MCF 10A (cell line): ENCODE data around the gene GABRR3. TPM values are rescaled to one million over a fixed set of nuclear protein-coding genes. Genes with fewer than 3 reads are reported as not detected.

ENCODE experiments used
- BruUV-seq: library from RNA; stranded (reverse); fragments of 400-500 nt; replicated peaks from 2 replicates; lab custom pipeline; 2021; lab: Mats Ljungman, UMichigan
- CTCF ChIA-PET: fragments of 300-600 bp; sonication (Branson Sonifier 250); formaldehyde crosslinking; extraction: SDS; loops from one replicate; lab custom pipeline; 2021; ENCODE audit warnings: antibody characterized with exemption, inconsistent platforms; lab: Yijun Ruan, JAX
- POLR2A ChIA-PET: fragments of 300-600, 350-650 bp; sonication (Branson Sonifier 250); formaldehyde crosslinking; extraction: SDS; loops from one replicate; lab custom pipeline; 2020; ENCODE audit warnings: antibody characterized with exemption, inconsistent platforms; lab: Yijun Ruan, JAX
- DNase-seq: peaks from one replicate; pipeline ENCODE4 v3.0.0-alpha.2; 2018; ENCODE audit not compliant: unreplicated experiment
- H3K27ac Mint-ChIP-seq: one replicate; pipeline ENCODE4 v1.8.0; 2022; ENCODE audit warnings: mild to moderate bottlenecking, low read depth, mixed read lengths; ENCODE audit not compliant: unreplicated experiment
- H3K27me3 Mint-ChIP-seq: one replicate; pipeline ENCODE4 v1.8.0; 2022; ENCODE audit warnings: mixed read lengths; ENCODE audit not compliant: insufficient read depth, unreplicated experiment
- H3K36me3 Mint-ChIP-seq: one replicate; pipeline ENCODE4 v1.8.0; 2022; ENCODE audit warnings: mild to moderate bottlenecking, moderate library complexity, mixed read lengths; ENCODE audit not compliant: insufficient read depth, unreplicated experiment
- H3K4me1 Mint-ChIP-seq: one replicate; pipeline ENCODE4 v1.8.0; 2022; ENCODE audit warnings: mixed read lengths; ENCODE audit not compliant: insufficient read depth, unreplicated experiment
- H3K4me3 Mint-ChIP-seq: one replicate; pipeline ENCODE4 v1.8.0; 2022; ENCODE audit warnings: mild to moderate bottlenecking, moderate library complexity, mixed read lengths; ENCODE audit not compliant: unreplicated experiment
- H3K9me3 Mint-ChIP-seq: one replicate; pipeline ENCODE4 v1.8.0; 2022; ENCODE audit warnings: mixed read lengths; ENCODE audit not compliant: unreplicated experiment
- intact Hi-C: fragments of 100-400 bp; cut with micrococcal nuclease; formaldehyde crosslinking; loops from 2 replicates; pipeline ENCODE4 v1.14.1; 2022
- total RNA-seq: library from RNA; stranded (reverse); gene quantifications from 2 replicates; pipeline ENCODE4 v1.2.3, GENCODE V29; 2022
- TF ChIP-seq, protein P1 (sequence below): fragments of 200-600 bp; IDR thresholded peaks from one replicate; pipeline ENCODE4 v1.8.0; 2022; ENCODE audit warnings: antibody characterized with exemption, mild to moderate bottlenecking; ENCODE audit not compliant: unreplicated experiment

GABRR3 gene
- total RNA-seq, 1 experiment from 2014 or later = not detected

DNA sequence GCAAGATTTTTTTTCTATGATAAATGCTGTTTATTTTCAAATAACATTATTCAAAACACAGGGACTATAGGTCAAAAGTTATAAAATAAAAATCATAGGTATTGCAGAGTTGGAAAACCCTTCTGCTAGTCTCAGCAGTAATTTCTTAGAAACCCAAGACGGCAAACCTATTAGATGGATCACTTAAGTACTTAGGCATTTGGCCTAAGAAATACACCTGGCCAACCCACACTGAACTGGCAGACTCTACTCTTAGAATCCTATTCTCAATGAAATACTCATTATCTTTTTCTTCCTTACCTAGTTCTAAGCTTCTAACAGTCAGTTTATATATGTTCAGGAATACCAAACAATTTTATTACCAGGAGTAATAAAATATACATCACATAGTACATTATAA lies 32.4 kb downstream of the GABRR3 start:
- H3K4me1 Mint-ChIP-seq = no peaks in the 10 kb centered on the region
- no peaks in the 10 kb centered on the region for H3K9me3 Mint-ChIP-seq
- no peak overlapping the region for H3K4me3 Mint-ChIP-seq
- intact Hi-C loops = no loop called here
- no peak for DNase-seq
- CTCF ChIA-PET = interaction anchor here (0.6 to 1.2 kb wide), 3 partner anchors 19 to 210 kb away, joined by 3 to 5 read pairs (median 3); no protein-coding TSS in a partner anchor
- no TSS peak for BruUV-seq
- peaks cover 12% of the 10 kb centered on the region for H3K27me3 Mint-ChIP-seq
- peaks cover 4% of the 10 kb centered on the region for H3K36me3 Mint-ChIP-seq
- POLR2A ChIA-PET = no interaction called here
- TF ChIP-seq, protein P1, sequence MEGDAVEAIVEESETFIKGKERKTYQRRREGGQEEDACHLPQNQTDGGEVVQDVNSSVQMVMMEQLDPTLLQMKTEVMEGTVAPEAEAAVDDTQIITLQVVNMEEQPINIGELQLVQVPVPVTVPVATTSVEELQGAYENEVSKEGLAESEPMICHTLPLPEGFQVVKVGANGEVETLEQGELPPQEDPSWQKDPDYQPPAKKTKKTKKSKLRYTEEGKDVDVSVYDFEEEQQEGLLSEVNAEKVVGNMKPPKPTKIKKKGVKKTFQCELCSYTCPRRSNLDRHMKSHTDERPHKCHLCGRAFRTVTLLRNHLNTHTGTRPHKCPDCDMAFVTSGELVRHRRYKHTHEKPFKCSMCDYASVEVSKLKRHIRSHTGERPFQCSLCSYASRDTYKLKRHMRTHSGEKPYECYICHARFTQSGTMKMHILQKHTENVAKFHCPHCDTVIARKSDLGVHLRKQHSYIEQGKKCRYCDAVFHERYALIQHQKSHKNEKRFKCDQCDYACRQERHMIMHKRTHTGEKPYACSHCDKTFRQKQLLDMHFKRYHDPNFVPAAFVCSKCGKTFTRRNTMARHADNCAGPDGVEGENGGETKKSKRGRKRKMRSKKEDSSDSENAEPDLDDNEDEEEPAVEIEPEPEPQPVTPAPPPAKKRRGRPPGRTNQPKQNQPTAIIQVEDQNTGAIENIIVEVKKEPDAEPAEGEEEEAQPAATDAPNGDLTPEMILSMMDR = no peak
- H3K27ac Mint-ChIP-seq = no peak overlapping the region

DNA sequence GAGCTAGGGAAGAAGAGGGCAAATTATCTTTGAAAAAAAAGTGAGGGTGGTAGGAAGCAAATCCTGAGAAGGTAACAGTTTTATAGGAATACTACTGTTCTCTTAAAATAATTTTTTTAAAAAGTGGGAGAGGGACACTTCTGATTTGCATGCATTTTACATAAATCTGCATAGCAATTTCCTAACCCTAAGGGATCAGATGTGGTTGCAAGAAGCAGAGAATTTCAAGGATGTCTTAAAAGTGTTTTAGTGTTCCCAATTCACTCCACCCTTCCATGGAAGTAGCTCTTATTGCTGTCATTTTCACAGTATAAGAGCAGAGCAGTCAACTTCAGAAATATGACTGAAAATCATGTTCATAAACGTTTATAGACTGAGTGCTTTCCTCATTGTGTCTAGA lies 35.1 kb downstream of the GABRR3 start:
- Mint-ChIP-seq H3K4me3 (no peak overlapping the region), H3K36me3 (peaks cover 4% of the 10 kb centered on the region), H3K4me1 (no peaks in the 10 kb centered on the region), H3K27ac (no peak overlapping the region), H3K27me3 (peaks cover 12% of the 10 kb centered on the region), H3K9me3 (no peaks in the 10 kb centered on the region)
- intact Hi-C loops = no loop called here
- no peak for DNase-seq
- no TSS peak for BruUV-seq
- ChIA-PET CTCF (interaction anchor here (0.9 kb wide), 1 partner anchor 14 kb away, joined by 3 read pairs; no protein-coding TSS in a partner anchor), POLR2A (no interaction called here)
- TF ChIP-seq, protein P1 = no peak

DNA sequence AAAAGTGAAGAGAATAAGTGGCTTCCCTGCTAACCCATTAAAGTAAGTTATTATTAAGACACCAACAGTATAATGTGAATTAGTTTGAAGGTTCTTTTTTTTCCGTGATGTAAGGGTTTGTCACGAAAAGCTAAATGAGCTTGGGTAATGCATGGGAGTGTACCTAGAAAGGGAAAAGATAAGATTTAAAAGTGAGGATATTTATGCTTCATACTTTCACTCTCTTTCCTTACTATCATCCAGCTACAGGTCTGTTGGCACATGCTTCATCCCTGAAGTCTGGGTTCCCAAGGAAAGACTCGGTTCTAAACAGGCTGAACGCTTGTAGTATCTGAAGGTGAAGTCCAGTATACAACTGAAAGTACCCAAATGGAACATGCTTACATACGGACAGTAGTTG lies 36.0 kb downstream of the GABRR3 start:
- no TSS peak for BruUV-seq
- ChIA-PET CTCF (interaction anchor here (0.9 to 1.0 kb wide), 2 partner anchors 13 to 18 kb away, joined by 3 read pairs; no protein-coding TSS in a partner anchor), POLR2A (no interaction called here)
- DNase-seq = no peak
- peaks cover 12% of the 10 kb centered on the region for H3K27me3 Mint-ChIP-seq
- H3K27ac Mint-ChIP-seq = no peak overlapping the region
- H3K4me1 Mint-ChIP-seq = no peaks in the 10 kb centered on the region
- intact Hi-C loops = no loop called here
- peaks cover 4% of the 10 kb centered on the region for H3K36me3 Mint-ChIP-seq
- no peak overlapping the region for H3K4me3 Mint-ChIP-seq
- H3K9me3 Mint-ChIP-seq = no peaks in the 10 kb centered on the region
- TF ChIP-seq, protein P1 = no peak

DNA sequence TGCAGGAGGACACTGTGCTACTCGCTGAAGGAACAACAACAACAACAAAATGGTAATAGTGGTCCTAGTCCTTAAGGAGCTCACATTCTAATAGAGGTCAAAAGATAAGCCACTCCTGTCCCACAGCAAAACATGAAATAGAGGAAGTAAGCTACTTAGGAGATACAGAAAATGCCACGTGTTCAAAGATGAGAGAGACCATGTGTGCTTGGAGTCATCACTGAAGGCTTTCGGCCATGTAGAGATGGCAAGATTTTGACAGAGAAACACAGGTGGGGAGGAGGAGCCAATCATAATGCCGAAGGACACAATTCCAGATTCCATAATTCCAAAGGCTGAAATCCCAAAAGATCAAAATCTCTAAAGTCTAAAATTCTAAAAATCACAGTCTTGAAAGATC lies 38.1 kb downstream of the GABRR3 start:
- Mint-ChIP-seq H3K36me3 (peaks cover 4% of the 10 kb centered on the region), H3K27ac (no peak overlapping the region), H3K9me3 (no peaks in the 10 kb centered on the region), H3K4me1 (no peaks in the 10 kb centered on the region), H3K27me3 (peaks cover 12% of the 10 kb centered on the region), H3K4me3 (no peak overlapping the region)
- POLR2A ChIA-PET = interaction anchor here (0.8 kb wide), 1 partner anchor 23 kb away, joined by 3 read pairs; no protein-coding TSS in a partner anchor
- CTCF ChIA-PET = interaction anchor here (0.6 to 1.3 kb wide), 4 partner anchors 11 to 803 kb away, joined by 3 to 5 read pairs (median 4); no protein-coding TSS in a partner anchor
- no peak for DNase-seq
- no TSS peak for BruUV-seq
- TF ChIP-seq, protein P1 = no peak
- intact Hi-C loops = no loop called here
